ENCODE data around the gene HSFX2.
"Not testable (repeated sequence)": the region's sequence is repeated elsewhere in the genome, so short reads cannot be mapped to it uniquely, and the experiment has no call there.

The HSFX2 gene

DNA sequence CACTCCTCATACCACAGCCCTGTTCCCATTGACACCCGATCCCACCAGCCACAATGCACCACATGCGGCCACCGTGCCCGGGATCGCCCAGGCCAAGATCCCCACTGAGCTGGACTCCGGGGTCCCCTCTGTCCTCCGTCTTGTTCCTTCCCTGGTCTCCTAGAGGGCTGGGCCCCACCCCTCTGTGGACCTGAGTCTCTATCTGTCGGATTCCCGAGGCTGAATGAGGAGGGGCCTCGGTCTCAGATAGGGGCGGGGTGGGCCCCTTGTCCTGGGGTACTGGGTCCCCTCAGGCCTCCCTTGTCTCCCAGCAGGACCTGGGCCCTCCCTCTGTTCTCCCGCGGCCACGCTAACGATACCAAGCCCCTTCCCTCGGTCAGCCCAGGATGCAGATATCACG is 9.5 kb downstream of the HSFX2 start:
- not testable (repeated sequence) for DNase-seq

DNA sequence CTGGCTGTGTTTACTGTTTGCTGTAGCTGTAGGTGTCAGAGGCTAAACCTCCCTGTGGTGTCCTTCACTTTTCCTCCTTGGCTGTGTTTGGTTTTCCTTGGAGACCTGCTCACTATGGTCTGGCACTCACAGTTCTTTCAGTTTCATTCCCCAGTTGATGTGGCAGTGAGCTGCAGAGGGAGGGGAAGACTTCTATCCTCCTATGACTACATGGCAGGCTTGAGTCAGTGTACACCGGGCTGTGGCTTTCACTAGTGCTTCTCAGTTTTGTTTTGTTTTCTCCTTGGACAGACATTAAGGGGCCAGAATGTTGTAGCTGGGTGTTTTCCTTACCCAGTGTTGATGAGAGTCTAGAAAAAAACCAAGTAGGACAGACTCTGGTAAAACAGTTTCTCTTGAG is 21.7 kb downstream of the HSFX2 start:
- DNase-seq: not testable (repeated sequence)

DNA sequence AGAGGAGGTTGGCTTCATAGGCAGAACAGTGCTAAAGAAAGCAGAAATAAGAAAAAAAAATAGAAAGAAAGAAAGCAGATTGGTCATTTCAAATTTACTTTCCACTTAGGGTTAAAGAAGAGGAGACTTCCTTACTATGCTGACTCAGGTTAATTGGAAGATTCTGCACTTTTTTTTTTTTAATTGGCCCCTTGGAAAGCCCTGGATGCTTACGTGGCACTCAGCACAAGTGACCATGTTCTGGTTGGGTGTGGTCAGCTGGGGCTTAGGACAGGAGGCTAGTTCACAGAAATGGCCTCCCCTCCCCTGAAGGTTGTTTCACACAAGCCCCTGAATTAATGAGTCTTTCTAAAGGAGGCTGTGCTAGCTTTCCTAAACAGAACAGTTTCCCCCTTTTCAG is 22.4 kb downstream of the HSFX2 start:
- no peak for DNase-seq

DNA sequence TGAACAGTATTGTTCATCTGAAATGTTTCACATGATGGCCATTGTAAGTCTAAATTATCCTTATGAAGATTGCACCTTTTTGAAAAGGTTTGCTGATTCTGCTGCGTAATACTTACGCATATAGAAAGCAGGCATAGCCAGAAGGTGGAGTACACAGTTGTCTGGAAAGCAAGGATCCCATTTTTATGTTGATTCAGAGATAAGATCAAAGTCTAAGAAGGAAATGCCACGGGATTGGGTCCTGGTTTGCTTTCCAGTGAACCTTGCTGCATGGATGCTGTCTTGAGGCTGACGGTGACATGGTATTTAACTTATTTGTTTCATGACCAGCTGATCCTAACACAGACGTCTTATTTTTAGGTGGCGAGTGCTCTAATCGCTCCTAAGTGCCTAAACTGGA is 23.3 kb downstream of the HSFX2 start:
- no peak for DNase-seq

DNA sequence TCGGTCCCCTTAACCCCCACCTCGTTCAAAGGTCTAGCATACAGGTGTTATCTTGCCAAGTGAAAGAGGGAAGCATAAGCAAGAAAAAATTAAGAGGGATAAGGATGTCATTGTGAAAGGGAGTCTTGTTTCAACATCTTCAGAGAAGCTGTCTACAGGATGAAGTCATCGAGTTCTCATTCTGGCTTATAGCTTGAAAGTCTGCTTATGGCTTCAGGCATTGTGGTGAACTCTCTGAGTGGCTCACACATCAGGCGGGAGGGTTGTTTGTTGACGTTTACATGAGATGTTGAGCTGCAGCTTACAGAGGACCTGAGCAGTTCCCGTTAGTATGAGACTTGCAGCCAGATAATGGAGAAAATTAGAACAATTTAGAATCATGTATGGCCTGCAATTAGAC is 24.4 kb downstream of the HSFX2 start:
- DNase-seq: peak; percentile 3

DNA sequence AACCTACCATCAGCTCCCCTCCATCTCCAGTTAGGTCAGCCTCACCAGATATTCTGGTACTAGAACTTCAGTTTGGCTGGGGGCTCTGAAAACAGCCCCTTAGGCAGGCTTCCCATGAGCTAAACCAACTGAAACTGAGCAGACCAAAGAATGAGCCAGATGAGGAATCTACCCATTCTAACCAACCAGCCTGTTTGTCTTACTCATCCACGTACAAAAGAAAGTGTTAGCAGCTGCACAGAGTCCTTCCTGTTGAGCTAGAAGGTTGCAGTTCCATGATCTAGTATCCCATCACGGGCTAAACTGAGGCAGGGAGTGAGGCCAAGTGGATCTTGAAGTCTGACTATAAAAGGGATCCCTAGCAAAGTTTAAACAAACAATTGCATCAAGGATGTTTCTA is 25.3 kb downstream of the HSFX2 start:
- no peak for DNase-seq

DNA sequence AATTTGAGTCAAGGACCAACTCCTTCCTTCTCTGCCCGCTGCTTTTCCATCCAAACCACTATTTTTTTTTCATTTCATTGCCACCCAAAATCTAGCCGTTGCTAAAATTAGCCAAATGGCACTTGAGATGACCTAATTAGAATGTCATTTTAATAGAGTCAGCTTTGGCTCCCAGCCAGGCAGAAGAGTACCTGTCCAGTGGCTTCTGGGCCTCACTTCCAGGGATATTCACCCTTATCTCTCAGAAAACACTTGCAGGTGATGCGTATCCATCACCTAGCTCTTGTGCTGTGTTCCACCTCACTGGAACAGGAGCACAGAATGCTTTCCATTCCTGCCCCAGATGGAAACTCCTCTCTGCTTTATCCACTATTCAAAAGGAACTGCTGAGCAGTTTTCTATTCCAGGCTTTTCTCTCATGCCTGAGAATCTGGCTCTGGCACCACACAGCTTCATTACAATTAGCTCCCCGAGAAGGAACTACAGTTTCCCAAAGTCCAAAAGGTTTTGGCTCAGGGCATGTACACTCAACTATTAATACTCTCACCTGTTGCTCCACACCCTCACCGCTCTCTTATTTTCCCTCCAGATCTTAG is 26.3 kb downstream of the HSFX2 start:
- no peak for DNase-seq

DNA sequence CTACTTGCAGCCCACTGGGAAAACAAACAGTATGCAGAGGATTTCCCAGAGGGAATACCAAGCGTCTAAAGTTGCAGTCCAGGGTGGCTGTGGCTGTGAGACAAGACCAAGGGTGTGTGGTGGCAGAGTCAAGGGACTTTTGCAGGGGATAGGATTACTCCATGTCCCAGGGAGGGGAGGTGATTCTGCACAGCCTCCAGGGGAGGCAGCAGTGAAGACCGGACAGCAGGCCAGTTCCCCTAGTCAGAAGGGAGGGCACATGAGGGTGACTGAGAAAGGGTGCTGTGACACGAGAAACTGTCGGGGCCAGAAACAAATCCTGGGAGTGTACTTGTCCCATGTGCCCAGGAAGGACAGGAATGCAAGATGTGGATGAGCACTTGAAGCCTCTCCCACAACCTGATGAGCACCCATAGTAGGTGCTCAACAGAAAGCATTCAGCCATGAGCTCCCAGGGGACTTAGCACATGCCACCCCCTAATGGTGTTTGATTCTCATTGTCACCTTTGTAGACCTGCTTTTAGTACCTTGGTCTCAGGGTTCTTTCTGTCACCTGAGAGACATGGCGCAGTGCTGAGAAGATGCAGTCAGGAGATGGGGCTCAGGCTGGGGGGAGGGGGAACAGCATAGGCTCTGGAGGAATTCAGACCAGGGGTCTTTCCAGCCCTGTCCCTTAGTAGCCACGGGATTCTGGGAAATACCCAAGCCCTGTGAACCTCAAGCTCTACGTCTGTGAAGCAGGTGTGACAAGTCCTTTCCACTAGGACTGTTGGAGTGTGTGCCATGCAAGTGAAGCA is 27.3 kb downstream of the HSFX2 start:
- DNase-seq: no peak

DNA sequence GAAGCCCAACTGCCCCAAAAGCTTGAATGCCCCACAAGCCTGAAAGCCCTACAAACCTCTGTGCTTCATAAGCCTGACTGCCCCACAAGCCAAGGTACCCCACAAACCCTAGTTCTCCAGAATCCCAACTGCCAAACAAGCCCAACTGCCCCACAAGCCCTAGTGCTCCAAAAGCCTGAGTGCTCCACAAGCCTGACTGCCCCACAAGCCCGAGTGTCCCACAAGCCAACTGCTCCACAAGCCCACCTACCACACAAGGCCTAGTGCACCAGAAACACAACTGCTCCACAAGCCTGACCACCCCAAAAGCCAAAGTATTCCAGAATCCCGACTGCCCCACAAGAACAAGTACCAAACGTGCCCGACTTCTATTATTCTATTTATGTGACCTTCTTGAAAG is 31.8 kb downstream of the HSFX2 start:
- DNase-seq: no peak

DNA sequence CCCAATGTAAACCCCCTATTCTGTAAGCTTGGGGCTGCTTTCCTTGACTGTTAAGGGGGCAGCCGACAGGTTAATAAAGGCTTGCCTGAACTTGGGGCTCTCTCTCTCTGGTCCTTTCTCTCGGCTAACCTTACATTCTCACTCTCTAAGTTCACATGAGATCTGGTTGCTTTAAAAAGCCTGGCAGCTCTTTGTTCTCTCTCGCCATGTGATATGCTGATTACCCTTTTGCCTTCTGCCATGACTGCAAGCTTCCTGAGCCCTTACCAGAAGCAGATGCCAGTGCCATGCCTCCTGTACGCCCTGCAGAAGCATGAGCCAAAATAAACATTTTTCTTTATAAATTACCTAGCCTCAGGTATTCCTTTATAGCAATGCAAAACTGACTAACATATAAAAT is 39.9 kb downstream of the HSFX2 start:
- DNase-seq: not testable (repeated sequence)

DNA sequence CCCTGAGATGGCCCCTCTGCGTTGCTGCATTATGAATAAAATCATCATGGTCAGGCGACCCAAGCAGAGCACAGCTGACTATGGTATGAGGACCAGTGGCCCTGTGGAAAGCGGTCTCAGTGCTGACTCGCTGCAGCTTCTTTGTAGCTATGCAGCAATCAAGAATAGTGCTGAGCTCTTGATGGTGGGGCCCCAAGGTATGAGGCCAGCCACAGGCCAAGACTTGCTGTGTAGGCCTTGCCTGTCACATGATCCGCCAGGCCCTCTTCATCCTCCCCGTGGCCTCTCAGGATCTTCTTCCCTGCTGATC is 43.2 kb downstream of the HSFX2 start:
- not testable (repeated sequence) for DNase-seq

DNA sequence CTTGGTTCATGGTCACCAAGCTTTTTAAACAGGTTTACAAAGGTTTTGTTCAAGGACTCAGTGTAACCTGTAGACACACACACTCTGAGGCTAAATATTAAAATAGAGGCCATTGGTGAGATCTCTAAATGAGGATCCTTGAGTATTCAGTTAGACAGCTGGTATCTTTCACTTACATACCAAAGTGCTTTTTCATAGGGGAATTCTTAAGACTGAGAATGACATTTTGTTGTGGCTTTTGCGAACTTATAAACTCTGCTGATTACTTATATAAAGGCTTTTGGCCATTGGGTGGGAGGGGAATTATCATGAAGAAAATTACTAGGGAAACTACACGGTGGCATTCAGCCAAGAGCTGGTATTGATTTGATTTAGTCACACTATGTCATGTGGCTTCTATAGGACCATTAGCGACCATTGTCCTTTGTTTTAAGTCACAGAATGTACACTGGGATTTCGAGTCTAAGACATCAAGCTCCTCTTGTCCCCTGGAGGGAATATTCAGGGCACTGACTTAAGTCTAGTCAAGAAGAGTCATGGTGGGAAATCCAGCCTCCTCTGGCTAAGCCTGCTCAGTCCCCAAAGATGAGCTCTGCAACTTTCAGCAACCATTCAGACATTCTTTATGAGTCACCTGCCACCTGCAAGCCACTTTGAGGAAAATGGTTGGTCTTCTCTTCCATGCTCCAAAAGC is 43.7 kb downstream of the HSFX2 start:
- DNase-seq: not testable (repeated sequence)

DNA sequence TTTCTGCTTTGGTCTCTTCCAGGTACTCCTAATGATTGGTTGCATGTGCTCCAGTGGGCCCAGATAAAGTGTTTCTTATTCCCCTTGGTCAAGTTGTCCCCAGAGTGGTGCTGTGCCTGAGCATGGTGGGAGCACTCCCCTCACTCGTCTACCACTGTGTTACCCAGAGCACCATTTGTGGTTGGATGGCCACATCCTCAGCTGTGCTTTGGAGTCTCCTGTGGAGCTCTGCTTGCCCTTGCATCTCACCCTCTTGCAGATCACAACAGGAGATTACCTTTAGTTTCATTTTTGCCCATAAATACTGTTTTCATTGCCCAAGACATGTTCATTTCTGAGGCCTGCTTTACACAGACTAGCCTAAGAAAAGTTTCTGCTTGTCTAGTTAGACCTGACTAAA is 44.7 kb downstream of the HSFX2 start:
- not testable (repeated sequence) for DNase-seq

DNA sequence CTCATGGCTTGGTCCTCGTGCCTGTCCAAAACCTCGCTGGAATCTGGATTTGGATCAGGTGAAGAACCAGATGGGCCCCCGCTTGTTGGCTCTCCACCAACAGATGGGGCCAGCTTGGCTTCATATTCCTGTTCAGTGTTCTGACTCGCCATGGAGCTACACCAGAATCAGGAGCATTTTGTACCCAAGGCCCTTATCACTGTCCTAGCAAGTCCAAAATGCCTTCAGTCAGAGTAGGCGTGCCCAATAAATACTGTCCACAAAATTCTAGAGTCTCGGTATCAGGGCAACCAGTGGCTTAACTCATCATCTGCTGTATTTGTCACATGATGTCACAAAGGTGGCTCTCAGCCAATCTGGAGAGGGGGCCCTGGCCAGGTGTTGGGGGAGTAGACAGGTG is 45.4 kb downstream of the HSFX2 start, which contains the start of gene HSFX3:
Gene HSFX3, minus strand, starts transcription at position 224 of the 400 bp plus-strand sequence. Its CDS starts 72 bp downstream, at position 152.
- not testable (repeated sequence) for DNase-seq

DNA sequence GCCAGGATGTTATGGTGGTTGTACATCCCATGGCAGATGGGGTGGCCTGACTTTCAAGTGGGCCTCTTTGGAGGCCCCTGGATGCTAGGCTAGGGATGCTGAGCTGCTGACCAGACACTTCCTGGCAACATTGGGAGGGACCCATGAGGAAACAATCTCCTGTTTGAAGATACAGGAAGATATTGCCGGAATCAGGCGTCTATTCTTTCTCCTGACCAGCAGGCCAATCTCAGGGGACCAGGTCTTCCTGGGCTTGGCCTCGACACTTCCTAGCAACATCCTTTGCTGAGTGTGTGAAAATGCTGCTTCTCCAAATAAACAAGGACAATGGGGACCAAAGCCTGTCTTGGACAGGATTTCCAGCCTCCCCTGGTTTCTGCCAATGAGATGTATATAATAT is 47.3 kb downstream of the HSFX2 start:
- DNase-seq: not testable (repeated sequence)

DNA sequence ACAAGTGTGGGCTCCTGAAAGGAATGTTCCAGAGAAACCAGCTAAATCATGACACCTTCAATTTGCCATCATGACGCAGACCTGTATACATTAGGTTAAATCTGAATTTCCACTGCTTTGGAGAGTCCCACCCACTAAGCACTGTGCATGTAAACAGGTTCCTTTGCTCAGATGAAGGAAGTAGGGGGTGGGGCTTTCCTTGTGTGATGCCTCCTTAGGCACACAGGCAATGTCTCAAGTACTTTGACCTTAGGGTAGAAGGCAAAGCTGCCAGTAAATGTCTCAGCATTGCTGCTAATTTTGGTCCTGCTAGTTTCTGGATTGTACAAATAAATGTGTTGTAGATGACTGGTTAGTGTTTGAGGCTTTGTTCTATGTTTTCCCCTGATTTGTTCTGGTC is 48.2 kb downstream of the HSFX2 start:
- DNase-seq: not testable (repeated sequence)

DNA sequence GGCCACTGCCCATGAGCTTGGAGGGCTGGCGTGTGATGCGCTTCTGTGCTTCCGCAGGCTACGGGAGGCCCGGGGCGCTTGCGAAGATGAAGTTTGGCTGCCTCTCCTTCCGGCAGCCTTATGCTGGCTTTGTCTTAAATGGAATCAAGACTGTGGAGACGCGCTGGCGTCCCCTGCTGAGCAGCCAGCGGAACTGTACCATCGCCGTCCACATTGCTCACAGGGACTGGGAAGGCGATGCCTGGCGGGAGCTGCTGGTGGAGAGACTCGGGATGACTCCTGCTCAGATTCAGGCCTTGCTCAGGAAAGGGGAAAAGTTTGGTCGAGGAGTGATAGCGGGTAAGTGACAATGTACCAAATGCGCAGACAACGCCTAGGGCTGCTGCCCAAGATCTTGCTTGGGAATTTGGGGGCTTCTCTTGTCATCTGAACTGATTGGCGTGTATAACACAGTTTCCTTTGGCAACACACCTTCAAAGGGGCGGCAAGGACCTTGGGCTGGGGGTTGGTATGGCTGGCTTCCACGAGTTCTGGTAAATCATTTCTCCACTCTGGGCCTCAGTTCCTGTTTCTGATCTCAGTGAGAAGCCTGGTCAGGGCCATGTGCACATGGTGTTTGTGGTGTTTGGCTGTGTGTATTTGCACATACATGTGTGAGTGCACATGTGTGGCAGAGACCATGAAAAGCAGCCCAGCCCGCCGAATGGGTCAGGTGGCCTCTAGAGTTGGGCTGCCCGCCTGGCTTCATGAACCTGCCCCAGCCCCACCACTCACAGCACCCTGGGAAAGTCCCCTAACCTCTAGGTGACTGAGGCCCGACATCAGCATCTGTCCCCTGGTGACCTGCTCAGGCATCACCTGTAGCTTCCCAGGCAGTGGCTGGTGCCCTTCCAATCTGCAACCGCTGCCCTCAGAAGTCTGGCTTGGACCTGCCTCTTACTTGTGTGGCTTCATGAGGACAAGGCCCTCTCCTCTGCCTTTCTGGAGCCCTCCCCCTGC is 49.3 kb downstream of the HSFX2 start:
- DNase-seq: peak; percentile 8

Measured in fibroblast of skin of right quadriceps (primary cell).